ENCODE data around the gene MICAL2.

The MICAL2 gene

DNA sequence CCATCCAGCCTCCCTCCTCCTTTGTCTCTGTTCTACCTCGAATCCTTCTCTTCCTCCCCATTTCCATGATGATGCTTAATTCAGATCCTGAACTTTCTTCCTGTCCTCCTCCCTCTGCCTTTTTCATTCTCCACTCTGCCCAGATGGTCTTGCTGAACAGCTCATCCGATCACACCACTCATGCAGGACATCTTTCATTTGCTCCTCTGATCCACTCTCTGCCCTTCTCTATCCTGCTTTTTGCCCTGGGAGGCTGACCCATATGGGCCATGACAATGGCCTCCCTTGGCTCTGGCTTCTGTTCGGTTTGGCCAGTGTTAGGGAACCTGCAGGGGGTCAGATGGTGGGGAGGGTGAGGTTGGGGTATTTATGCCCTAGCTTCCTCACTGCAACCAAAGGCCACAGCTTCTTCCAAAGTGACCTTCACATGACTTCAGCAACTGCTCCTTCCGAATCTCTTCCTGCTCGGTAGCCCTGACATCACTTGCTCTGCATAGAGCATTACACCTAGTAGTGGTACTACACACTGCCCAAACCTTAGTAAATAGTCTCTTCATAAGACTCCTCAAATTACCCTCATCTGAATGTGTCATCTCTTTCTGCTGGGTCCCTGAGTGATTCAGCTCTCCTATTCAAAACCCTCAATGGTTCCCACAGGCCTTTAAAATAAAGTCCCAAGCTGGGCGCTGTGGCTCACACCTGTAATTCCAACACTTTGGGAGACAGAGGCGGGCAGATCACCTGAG lies 32.7 kb upstream of the MICAL2 start:
- no peak for DNase-seq (ENCODE audit: low spot score)

GRCh38 chr11:12079726-12080556 lies 30.4 kb upstream of the MICAL2 start:
- DNase-seq (ENCODE audit: low spot score): no peak

GRCh38 chr11:12083380-12083779 lies 27.0 kb upstream of the MICAL2 start:
- no peak for DNase-seq (ENCODE audit: low spot score)

GRCh38 chr11:12084256-12084655 lies 26.1 kb upstream of the MICAL2 start:
- DNase-seq (ENCODE audit: low spot score): no peak

GRCh38 chr11:12085371-12086251 lies 24.8 kb upstream of the MICAL2 start:
- DNase-seq (ENCODE audit: low spot score): no peak

DNA sequence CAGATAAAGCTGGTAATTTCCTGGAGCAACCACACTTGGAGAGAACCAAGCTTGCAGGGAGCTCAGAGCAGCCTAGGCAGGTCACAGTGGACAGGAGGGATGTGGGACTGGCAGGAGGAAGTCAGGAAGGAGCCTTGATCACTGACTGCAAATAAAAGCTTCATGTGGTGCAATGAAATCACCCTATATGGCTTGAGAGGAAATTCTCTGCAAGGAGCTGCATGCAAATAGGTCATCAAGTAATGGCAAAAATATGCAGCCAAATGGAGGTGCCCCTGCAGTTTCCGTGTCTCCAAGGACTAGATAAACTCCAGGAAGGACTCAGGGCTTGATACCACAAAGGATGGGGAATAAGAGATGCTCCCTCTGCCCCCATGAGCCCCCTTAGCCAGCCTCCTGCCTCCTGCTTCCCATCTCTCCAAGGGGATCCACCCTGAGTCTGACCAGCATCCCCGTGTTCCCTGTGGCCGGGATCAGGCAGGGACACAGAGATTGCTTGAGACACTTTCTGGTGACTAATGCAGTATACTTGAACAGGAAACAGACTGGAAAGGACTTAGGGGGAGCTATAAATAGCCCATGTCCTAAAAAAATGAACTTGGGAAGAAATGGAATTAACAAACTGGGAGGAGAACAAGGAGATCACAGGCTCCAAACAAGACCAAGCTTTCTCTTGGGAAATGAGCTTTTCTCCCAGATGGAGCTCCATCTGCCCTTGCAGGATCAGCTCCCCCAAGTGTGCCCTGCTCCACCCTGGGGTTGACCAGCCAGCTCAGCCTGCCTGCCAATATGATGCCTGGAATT lies 23.9 kb upstream of the MICAL2 start:
- no peak for DNase-seq (ENCODE audit: low spot score)

- no peak for DNase-seq (ENCODE audit: low spot score)
Measured at GRCh38 chr11:12087075-12088004, 23.1 kb upstream of the MICAL2 start.

- DNase-seq (ENCODE audit: low spot score): no peak
Measured at GRCh38 chr11:12088047-12088481, 22.3 kb upstream of the MICAL2 start.

- no peak for DNase-seq (ENCODE audit: low spot score)
Measured at GRCh38 chr11:12088531-12088930, 21.9 kb upstream of the MICAL2 start.

GRCh38 chr11:12089041-12089440 lies 21.3 kb upstream of the MICAL2 start:
- no peak for DNase-seq (ENCODE audit: low spot score)

- DNase-seq (ENCODE audit: low spot score): no peak
Measured at GRCh38 chr11:12089473-12089872, 20.9 kb upstream of the MICAL2 start.

DNA sequence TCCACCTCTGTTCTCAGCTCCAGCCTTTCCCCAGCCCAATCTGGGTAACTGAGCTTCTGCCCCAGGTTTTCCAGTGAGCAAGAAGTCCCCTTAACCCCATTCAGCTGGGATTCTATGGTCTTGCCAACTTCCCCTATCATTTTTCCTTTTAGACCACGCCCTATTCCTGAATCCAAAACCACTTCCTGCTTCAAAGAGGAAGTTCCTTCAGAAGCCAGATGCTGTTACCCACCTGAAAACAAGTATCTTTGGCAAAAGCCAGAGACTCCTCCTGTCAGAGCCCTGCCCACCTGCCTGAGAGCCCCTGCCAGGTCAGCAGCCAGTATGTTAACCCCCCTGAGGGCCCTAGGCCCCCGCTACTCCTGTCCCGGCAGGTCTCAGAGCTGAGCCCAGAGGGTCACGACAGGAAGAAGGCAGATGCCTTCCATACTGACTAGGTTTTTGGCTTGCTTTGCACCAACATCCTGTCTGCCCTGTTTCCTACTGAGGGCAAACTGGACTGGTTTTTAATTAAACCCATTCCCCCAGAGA lies 20.3 kb upstream of the MICAL2 start:
- no peak for DNase-seq (ENCODE audit: low spot score)

DNA sequence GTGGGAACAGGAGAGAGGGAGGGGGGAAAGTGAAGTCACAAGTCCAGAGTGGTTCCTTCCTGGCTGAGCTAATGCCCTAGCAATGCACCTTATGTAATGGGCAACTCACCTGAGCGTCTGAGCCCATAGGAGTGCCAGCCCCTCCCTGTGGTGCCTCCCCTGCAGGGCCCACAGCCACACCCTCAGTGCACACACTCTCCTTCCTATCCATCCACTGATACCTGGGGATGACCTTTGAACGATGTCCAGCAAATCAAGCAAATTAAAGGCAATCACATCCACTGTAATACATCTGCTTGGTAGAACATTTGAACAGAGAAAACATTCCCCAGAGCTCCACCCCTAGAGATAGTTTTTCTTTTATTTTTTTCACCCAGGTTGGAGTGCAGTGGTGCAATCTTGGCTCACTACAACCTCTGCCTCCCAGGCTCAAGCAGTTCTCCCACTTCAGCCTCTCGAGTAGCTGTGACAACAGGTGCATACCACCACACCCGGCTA lies 19.6 kb upstream of the MICAL2 start:
- no peak for DNase-seq (ENCODE audit: low spot score)

DNA sequence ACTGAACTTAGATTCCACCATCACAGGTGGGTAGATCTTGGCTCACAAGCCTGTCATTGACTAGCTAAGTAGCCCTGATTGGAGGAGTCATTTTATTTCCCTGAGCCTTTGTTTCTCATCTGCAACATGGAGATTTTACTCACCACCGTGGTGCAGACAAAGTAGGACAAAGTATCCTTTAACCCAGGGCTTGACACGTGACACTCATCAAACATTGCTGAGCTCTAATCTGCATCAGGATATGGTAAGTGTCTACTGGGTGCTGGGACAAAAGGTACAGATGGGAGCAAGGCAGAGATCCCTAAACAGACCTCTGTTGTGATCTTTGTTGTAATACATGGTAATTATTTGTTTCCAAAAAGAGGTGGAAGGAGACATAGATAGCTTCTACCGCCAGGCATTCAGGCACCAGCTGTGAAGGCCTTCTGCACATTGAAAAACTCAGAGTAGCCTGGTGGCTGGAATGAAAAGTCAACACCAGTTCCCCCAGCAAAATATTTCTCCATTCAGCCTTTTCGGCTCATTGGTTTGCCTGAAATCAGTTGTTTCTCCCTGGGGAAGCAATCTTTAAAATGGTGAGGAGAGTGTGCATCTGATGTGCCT lies 18.3 kb upstream of the MICAL2 start:
- DNase-seq (ENCODE audit: low spot score): no peak

- DNase-seq (ENCODE audit: low spot score): no peak
Measured at GRCh38 chr11:12092714-12093113, 17.7 kb upstream of the MICAL2 start.

DNA sequence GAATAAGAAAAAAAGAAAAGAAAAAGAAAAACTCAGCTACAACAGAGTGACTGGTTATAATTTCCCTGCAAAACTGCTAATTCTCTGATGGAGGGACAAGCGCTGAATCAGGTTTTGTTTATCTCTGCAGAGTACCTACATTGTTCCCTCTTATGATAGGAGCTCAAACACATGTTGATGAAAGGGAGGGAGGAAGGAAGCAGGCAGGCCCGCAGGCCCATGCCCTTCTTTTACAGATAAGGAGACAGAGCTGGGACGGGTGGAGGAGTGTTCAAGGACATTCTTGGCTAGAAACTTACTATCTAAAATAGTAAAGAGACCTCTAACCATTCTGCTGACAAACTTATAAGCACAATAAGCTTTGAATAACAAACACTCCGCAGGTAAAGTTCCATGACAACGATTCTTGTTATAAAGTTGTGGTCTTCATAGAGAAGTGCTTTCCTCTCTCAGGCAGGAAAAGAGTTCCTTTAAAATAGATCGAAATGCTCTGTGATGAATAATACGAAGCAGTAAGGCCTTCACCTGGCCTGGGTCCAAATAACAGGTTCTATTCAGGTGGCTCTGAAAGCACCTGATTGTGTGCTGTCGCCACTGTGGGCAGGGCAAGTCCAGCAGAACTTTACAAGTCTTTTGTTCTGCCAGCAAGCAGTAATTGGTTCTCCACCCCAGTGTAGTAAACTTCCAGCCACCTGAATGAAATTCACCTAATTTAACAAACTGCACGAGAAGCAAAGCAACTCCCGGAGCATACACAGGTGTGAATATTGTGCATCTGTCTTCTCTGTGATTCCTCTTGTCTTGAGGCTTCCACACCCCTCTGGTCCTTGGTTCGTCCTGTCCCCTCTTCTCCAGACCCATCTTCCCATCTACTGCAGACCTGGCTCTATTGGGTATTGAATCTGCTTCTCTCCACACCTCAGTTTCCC lies 15.3 kb upstream of the MICAL2 start:
- DNase-seq (ENCODE audit: low spot score): no peak

DNA sequence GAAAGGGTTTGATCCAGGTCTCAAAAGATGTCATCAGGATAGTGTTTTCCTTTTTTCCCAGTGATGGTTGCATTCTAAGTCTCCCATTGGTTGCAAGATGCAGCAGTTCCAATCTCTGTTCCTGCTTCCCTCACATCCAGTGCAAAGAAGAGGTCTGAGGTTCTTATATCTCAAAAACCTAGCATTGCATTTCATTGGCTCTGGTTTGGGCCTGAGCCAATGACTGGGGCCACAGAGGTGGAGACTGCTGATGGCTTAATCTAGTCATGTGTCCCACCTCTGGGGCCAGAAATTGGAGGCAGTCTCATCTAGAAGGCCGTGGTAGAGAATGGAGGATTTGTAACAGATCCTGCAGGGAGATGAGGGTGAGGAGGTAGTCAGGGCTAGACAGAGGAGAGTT lies 13.2 kb upstream of the MICAL2 start:
- DNase-seq (ENCODE audit: low spot score): no peak

DNA sequence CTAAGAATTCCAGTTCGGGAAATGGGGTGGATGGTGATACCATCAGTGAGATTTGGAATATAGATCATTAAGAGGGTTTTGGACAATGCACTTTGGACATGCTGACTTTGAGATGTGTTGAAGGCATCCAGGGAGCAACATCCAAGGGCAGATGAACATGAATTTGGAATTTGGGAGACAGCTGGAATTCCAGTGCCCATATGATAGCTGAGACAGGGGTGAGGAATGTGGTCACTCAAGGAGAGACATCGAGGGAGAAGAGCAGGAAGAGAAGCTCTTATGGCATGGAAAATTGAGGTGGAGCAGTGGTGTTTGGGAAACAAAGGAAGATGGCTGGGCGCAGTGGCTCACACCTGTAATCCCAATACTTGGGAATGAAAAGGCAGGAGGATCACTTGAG lies 11.8 kb upstream of the MICAL2 start:
- no peak for DNase-seq (ENCODE audit: low spot score)

Data from ecto neural progenitor cell (in vitro differentiated cells).